ENCODE data around the gene PCDHB10.

- no peak for TF ChIP-seq CTCF (IDR thresholded peaks at IDR 0.05; ENCODE audit: low read depth, low read length, missing input control)
- TF ChIP-seq, protein P1, sequence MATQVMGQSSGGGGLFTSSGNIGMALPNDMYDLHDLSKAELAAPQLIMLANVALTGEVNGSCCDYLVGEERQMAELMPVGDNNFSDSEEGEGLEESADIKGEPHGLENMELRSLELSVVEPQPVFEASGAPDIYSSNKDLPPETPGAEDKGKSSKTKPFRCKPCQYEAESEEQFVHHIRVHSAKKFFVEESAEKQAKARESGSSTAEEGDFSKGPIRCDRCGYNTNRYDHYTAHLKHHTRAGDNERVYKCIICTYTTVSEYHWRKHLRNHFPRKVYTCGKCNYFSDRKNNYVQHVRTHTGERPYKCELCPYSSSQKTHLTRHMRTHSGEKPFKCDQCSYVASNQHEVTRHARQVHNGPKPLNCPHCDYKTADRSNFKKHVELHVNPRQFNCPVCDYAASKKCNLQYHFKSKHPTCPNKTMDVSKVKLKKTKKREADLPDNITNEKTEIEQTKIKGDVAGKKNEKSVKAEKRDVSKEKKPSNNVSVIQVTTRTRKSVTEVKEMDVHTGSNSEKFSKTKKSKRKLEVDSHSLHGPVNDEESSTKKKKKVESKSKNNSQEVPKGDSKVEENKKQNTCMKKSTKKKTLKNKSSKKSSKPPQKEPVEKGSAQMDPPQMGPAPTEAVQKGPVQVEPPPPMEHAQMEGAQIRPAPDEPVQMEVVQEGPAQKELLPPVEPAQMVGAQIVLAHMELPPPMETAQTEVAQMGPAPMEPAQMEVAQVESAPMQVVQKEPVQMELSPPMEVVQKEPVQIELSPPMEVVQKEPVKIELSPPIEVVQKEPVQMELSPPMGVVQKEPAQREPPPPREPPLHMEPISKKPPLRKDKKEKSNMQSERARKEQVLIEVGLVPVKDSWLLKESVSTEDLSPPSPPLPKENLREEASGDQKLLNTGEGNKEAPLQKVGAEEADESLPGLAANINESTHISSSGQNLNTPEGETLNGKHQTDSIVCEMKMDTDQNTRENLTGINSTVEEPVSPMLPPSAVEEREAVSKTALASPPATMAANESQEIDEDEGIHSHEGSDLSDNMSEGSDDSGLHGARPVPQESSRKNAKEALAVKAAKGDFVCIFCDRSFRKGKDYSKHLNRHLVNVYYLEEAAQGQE (IDR thresholded peaks at IDR 0.05): no peak
These were observed 31.1 kb downstream of the PCDHB10 start, which contains the start of gene PCDHB14 for GRCh38 chr5:141223112-141223783.
